ENCODE measurements around the gene SLC5A8. TPM values are rescaled to one million over a fixed set of nuclear protein-coding genes. Genes with fewer than 3 reads are reported as not detected.

SLC5A8 gene
- total RNA-seq, 4 donors from 2014 or later = under 0.01 TPM; not detected in 3

DNA sequence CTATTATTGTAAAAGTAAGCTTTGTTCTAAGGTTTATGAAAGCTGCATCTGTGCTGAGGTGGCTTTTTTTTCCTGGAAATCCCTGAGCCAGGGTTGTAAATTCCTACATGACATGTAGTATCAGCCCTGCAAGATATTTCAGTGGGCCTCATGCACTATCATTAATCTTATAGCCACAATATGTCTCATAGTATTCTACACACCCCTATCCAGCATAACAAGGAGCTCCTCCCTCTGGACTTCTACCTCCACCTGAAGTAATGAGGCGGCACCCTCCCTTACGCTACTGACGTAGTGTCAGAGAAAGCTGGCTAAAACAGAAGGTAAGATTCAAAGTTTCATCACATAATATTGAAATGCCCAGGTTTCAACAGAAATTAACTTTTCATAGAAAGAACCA is 35.5 kb downstream of the SLC5A8 start:
- Histone ChIP-seq H3K4me3 (no peak overlapping the region), H3K9me3 (no peaks in the 10 kb centered on the region), H3K4me1 (no peaks in the 10 kb centered on the region), H3K36me3 (no peaks in the 10 kb centered on the region), H3K27ac (no peak overlapping the region), H3K27me3 (no peaks in the 10 kb centered on the region)
- intact Hi-C loops (cut with DNase I) = no loop called here
- no peak for DNase-seq
- 69 to 100% methylated on average over 3 of the region's 3 CpGs for WGBS, 2 donors
- TF ChIP-seq POLR2A (IDR thresholded peaks at IDR 0.05) = no peak
- TF ChIP-seq, protein P1, sequence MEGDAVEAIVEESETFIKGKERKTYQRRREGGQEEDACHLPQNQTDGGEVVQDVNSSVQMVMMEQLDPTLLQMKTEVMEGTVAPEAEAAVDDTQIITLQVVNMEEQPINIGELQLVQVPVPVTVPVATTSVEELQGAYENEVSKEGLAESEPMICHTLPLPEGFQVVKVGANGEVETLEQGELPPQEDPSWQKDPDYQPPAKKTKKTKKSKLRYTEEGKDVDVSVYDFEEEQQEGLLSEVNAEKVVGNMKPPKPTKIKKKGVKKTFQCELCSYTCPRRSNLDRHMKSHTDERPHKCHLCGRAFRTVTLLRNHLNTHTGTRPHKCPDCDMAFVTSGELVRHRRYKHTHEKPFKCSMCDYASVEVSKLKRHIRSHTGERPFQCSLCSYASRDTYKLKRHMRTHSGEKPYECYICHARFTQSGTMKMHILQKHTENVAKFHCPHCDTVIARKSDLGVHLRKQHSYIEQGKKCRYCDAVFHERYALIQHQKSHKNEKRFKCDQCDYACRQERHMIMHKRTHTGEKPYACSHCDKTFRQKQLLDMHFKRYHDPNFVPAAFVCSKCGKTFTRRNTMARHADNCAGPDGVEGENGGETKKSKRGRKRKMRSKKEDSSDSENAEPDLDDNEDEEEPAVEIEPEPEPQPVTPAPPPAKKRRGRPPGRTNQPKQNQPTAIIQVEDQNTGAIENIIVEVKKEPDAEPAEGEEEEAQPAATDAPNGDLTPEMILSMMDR (IDR thresholded peaks at IDR 0.05) = no peak

DNA sequence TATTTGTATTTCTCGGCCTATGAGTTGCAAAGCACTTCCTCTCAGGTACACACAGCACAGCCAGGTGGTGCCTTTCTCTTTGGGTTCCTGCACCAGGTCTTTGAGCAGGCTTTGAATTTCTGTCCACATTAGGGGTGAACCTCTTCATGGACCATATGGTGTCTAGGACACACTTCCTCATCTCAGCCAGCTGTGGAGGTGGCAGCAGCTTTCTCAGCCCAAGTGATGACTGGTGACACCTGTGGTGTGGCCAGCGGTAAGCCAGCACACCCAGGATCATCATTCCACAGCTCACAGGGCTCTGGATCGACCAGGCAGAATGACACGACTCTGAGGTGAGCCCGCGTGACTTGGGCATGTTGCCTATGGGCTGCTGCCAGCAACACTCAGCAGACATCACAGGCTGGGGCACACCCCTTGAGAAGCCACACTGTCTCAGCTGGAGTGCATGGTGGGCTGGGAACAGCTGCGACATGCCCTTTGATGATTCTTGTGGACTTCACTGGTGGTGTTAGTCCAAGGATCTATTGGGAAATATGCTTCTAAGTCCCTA is 36.8 kb downstream of the SLC5A8 start:
- WGBS, 2 donors = 55 to 69% methylated on average over 2 to 5 of the region's 7 CpGs
- no peak for DNase-seq
- Histone ChIP-seq H3K9me3 (no peaks in the 10 kb centered on the region), H3K4me1 (no peaks in the 10 kb centered on the region), H3K27ac (no peak overlapping the region), H3K4me3 (no peak overlapping the region), H3K27me3 (no peaks in the 10 kb centered on the region), H3K36me3 (no peaks in the 10 kb centered on the region)
- no peak for TF ChIP-seq POLR2A (IDR thresholded peaks at IDR 0.05)
- TF ChIP-seq, protein P1 (IDR thresholded peaks at IDR 0.05) = no peak
- intact Hi-C loops (cut with DNase I) = no loop called here

DNA sequence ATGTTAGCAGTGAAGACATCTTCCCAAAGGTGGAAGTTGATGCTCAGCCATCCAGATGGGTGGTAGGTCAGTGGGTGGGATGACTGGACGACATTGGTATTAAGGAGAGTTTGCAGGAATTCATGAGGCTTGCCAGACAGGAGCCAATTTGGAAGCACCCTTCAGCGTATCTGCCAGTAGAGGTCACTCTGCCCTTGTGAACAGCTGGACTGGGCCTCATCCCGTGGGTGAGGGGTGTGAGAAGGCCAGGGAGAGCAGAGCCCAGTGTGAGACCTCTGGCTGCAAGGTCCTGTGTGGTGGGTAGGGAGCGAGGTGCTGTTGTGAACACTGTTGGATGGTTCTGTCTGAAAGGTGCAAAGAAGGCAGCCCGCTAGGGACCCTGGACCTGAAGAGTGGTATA is 37.7 kb downstream of the SLC5A8 start:
- H3K4me1 ChIP-seq = no peaks in the 10 kb centered on the region
- no peaks in the 10 kb centered on the region for H3K9me3 ChIP-seq
- no peaks in the 10 kb centered on the region for H3K36me3 ChIP-seq
- TF ChIP-seq, protein P1 (IDR thresholded peaks at IDR 0.05) = peak in 3 of 6 experiments; percentile 4 to 16 (median 9)
- TF ChIP-seq POLR2A (IDR thresholded peaks at IDR 0.05) = no peak
- H3K27ac ChIP-seq = no peak overlapping the region
- WGBS, 2 donors = 57 to 65% methylated on average over 2 to 5 of the region's 5 CpGs
- intact Hi-C loops (cut with DNase I) = no loop called here
- H3K27me3 ChIP-seq = no peaks in the 10 kb centered on the region
- H3K4me3 ChIP-seq = no peak overlapping the region
- DNase-seq = no peak

DNA sequence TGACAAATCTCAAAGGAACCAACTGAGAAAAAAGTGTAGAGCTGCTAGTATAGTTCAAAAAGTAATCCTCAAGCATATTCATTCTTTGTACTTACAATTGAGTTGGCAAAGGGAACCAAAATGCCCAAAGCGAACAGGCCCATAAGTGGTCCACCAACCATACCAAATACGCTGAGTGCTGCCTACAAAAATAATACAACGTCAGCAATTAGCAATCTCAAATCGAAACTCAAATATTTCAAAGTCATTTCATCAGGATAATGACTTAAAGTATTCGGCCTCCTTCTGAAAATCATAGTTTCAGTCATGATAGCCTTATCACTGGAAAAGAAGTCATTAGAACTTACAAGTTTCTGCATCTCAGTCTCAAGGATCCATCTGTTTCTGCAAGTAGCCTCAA is 42.0 kb downstream of the SLC5A8 start:
- DNase-seq = no peak
- Histone ChIP-seq H3K27ac (no peak overlapping the region), H3K4me1 (peaks cover 0 to 7% (median 0%) of the 10 kb centered on the region in 3 donors), H3K36me3 (no peaks in the 10 kb centered on the region), H3K9me3 (no peaks in the 10 kb centered on the region), H3K4me3 (no peak overlapping the region), H3K27me3 (no peaks in the 10 kb centered on the region)
- WGBS, 2 donors = 88 to 90% methylated on average over 5 of the region's 5 CpGs
- TF ChIP-seq, protein P1 (IDR thresholded peaks at IDR 0.05) = no peak
- intact Hi-C loops (cut with DNase I) = no loop called here

DNA sequence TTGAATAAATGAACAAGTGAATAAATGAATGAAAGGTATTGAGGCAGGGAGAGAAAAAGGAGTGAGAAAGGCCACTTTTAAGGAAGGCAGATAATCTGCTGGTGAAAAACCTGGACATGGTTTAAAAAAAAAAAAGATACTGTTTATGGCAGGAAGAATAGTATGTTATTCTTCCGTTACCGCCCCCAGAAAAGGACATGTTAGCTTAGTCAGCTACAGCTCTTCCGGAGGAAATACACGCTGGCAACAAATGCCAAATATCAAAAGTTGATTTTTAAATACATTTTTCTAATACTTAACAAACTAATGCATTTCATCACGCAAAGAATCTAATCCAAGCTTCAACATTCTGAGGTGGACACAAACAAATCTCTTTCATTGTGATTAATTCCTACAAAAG is 43.2 kb downstream of the SLC5A8 start:
- intact Hi-C loops (cut with DNase I) = no loop called here

More for the DNA sequence above, 43.2 kb downstream of the SLC5A8 start:
- Histone ChIP-seq H3K4me3 (no peak overlapping the region), H3K27me3 (no peaks in the 10 kb centered on the region), H3K36me3 (no peaks in the 10 kb centered on the region), H3K4me1 (peaks cover 0 to 7% (median 0%) of the 10 kb centered on the region in 3 donors), H3K9me3 (no peaks in the 10 kb centered on the region), H3K27ac (no peak overlapping the region)
- TF ChIP-seq POLR2A (IDR thresholded peaks at IDR 0.05) = no peak
- TF ChIP-seq, protein P1 (IDR thresholded peaks at IDR 0.05) = no peak
- 55 to 67% methylated on average over 5 of the region's 5 CpGs for WGBS, 2 donors
- no peak for DNase-seq
